GM18502 (cell line): ENCODE results near the gene GNPAT.

Source experiments
- ATAC-seq: cut with Tn5 transposase; IDR thresholded peaks from one replicate; pipeline ENCODE4 v1.9.1; 2021; ENCODE audit warnings: mild to moderate bottlenecking; ENCODE audit not compliant: unreplicated experiment, poor library complexity

The GNPAT gene

GRCh38 chr1:231240883-231241735, at the start of gene GNPAT:
GNPAT (plus strand) TSS chr1:231241212; CDS start chr1:231241379, 167 bp downstream.
- ATAC-seq, result peak; percentile 95

- no peak for ATAC-seq
Measured at GRCh38 chr1:231192620-231193163, 48.3 kb upstream of the GNPAT start.

DNA sequence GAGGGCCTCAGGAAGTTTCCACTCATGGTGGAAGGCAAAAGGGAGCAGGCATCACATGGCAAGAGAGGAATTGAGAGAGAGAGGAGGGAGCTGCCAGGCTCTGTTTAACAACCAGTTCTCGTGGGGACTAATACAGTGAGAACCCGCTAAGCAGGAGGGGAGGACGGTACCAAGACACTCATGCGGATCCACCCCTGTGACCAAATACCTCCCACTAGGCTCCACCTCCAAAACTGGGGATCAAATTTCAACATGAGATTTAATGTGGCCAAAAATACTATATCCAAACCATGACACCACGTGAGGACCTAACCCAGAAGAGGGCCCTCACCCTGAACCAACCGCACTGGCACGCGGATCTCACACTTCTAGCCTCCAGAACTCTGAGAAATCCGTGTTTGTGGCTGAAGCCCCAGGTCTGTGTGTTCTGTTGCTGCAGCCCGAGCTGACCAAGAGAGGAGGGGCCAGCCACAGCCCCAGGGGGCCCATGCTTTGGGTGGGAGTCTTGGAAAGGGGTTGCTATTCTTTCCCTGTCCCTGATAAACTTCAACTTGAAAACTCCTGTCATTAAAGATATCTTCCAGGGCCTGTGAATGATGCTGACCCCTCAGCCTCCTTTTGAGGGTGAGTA, 47.2 kb upstream of the GNPAT start:
- no peak for ATAC-seq

DNA sequence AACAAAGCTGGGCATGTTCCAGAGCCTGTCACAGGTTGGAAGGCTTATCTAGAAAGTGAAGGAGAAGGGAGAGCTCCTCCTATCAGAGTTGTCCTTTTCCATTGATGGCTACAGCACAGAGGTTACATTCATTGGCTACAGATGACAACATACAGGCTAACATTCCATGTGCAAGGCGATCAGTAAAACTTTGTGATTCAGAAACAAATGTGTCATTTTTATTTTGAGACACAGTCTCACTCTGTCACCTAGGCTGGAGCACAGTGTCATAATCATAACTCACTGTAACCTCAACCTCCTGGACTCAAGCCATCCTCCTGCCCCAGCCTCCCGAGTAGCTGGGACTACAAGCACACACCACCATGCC, 46.6 kb upstream of the GNPAT start:
- no peak for ATAC-seq

- no peak for ATAC-seq
Measured at GRCh38 chr1:231194843-231195516, 46.0 kb upstream of the GNPAT start.

DNA sequence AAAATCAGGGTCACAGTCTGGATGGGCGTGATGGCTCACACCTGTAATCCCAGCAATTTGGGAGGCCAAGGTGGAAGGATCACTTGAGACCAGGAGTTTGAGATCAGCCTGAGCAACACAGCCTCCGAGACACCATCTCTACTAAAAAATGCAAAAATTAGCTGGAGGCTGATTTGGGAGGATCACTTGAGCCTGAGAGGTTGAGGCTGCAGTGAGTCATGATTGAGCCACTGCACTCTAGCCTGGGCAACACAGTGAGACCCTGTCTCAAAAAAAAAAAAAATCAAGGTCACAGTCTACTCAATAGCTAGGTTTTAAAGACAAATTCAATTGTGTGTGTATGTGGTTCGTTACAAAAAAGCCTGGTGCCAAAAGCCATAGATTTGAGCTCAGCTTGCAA, 44.7 kb upstream of the GNPAT start:
- ATAC-seq, result no peak

GRCh38 chr1:231196728-231197127, 44.3 kb upstream of the GNPAT start:
- no peak for ATAC-seq

DNA sequence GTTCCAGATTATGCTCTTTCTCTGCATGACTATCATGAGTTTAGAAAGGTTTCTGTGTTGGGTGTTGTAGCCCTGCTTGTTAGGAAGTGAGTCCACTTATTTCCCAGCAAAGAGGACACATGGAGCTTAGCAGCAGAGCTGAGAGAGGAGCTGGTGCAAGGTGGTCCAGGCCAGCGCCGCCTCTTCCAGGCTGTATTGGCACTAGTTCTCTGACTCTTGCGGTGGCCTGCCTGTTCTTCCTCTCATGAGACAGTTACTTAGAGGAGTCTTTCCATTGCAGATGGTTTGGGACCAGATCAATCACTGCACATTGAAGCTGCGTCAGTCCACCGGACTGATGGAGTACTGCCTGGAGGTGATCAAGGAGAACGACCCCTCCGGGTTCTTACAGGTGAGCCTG, 41.1 kb upstream of the GNPAT start:
- no peak for ATAC-seq

- ATAC-seq, result no peak
Measured at GRCh38 chr1:231200388-231201031, 40.5 kb upstream of the GNPAT start.

DNA sequence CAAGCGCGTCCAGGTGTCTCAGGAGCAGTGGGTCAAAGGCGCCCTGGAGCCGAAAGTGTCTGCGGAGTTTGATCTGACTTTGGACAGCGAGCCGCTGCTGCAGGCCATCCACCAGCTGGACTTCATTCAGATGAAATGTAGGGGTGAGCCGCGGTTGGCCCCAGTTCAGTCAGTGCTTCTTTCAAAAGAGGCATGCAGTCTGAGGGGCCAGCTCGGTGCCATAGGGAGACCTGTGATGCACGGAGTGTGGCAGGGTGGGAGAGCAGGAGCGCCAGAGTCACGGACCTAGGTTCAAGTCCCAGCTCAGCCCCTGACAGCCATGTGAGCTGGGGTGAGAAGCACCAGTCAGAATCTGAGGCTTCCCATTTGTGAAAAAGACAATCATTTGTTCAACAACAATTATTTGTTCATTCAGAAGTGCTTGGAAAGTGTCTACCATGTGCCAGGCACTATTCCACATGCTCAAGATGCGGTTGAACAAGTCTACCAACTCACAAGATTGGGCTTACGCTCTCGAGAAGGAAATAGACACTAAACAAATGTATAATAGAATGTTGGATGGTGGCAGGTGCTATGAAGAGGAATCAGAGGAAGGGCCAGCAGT, 39.5 kb upstream of the GNPAT start:
- no peak for ATAC-seq

- ATAC-seq, result no peak
Measured at GRCh38 chr1:231201979-231202633, 38.9 kb upstream of the GNPAT start.

DNA sequence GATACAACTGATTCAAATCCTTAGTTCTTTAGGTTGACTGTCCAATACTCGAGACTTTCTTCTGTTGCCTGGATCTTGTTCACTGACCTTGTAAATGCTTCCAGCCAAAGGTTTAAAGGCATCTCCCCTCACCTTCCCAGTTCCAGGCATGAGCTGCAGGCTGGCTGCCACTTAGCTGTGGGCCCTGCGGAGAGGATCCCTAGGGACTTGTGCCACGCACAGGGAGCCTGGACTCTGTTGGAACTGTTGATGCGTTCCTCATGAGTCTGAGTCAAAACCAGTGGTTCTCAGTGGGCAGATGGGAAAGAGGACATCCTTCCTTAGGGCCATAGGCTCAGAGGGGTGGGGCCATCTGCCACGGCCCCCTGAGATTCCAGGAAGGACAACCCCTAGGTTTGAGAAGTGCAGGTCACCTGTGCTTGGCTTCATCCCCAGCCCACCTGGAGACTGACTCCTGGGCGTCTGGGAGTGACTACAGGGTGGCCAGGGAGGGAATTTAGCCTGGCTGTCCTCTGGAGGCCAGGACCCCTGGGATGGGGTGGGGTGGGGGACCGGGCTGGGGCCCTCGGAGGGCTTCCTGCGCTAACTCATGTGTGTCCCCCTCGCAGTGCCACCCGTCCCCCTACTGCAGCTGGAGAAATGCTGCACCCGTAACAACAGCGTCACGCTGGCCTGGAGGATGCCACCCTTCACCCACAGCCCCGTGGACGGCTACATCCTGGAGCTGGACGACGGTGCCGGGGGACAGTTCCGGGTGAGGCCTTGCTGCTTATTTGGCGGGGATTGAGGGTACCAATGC, 37.6 kb upstream of the GNPAT start:
- no peak for ATAC-seq

GRCh38 chr1:231206856-231207255, 34.2 kb upstream of the GNPAT start:
- ATAC-seq, result no peak

- ATAC-seq, result no peak
Measured at GRCh38 chr1:231207437-231207836, 33.6 kb upstream of the GNPAT start.

DNA sequence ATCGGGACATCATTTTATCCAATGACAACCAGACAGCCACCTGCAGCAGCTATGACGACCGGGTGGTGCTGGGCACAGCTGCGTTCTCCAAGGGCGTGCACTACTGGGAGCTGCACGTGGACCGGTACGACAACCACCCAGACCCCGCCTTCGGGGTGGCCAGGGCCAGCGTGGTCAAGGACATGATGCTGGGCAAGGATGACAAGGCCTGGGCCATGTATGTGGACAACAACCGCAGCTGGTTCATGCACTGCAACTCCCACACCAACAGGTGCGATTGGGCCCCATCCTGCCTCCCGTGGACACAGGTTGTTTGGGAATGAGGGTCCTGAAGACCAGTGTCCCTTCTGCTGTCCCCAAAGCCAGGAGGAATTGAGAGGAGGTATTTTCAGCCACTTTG, 32.0 kb upstream of the GNPAT start:
- no peak for ATAC-seq

- ATAC-seq, result no peak
Measured at GRCh38 chr1:231209531-231209930, 31.5 kb upstream of the GNPAT start.

- no peak for ATAC-seq
Measured at GRCh38 chr1:231210126-231210525, 30.9 kb upstream of the GNPAT start.

GRCh38 chr1:231211005-231211857, 29.8 kb upstream of the GNPAT start:
- ATAC-seq, result peak; percentile 89
